ENCODE measurements around the gene TSPO.

The TSPO gene

GRCh38 chr22:43181321-43182076, 30.1 kb downstream of the TSPO start:
- FAIRE-seq = no peak

DNA sequence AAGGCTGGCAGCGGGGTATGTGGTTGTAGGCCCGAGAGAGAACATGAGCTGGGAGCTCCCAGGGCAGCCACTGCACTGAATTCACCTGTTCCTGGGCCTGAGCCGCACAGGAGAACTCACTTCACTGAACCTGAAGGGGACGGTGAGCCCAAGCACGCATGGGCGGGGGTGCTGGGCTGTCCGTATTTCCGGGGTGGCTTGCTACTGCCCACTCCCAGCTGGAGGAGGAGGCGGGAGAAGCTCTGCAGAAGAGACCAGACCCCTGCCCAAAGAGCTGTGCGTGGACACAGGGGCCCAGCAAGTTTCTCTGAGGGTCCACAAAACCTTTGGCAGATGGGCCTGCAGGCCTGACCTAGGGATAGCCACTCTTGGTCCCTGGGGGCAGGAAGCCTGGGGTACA, 30.8 kb downstream of the TSPO start:
- no peak for FAIRE-seq

- FAIRE-seq = no peak
These were observed 31.4 kb downstream of the TSPO start for GRCh38 chr22:43182726-43183125.

DNA sequence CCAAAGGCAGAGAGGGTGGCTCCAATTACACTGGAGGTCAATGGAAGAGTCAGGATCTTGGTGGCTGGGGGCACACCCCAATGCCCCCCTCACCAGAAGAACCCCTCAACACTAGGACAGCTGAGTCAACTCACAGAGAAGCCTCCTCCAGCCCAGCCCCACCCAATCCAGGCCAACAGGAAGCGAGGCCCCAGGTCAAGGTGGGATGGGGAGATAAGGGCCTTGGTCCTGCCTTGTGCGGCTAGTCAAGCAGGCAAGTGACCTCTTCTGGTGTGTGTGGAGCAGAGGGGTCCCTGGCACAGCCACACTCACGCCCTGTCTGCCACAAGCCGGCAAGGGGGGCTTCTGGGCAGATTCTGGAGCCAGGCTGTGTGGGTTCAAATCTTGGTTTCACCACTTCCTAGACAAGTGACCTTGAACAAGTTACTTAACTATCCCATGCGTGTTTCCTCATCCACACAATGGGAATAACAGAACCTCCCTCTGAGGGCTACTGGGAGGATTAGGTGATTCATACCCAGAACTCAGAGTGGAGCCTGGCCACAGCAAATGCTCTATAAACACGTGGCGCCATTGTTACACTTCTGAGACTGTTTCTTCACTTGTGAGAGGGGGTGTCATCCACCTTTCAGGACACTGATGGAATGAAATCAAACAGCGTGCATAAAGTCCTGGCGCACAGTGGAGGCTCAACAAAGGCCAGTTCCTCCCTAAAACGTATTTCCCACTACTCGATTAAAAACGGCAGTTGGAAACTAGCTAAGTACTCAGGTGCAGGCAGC, 32.3 kb downstream of the TSPO start:
- FAIRE-seq = no peak

DNA sequence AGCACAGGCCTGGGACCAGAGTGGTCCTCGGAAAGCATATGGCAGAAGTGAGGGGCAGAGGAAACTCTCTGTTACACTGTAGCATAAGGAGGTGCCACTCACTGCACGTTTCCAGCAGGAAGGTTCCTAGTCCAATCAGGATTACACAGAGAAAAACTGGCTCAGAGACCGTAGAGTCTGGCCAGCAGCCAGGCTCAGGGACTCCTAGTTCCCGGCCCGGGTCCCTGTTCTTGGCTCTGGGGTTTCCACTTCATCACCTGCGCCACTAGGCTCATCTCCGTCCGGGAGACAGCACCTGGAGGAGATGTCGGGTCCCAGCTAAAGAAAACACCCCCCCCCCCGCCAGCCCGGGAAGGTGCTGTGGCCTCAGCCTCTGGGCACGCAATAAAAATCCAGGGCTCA, 34.5 kb downstream of the TSPO start:
- FAIRE-seq = no peak

GRCh38 chr22:43186272-43187170, 35.2 kb downstream of the TSPO start, which contains the start of gene TTLL12:
Gene TTLL12 (minus strand): TSS chr22:43187134. CDS start chr22:43187069, 65 bp downstream.
- FAIRE-seq = no peak

GRCh38 chr22:43187171-43188099, 36.1 kb downstream of the TSPO start:
- FAIRE-seq = no peak

DNA sequence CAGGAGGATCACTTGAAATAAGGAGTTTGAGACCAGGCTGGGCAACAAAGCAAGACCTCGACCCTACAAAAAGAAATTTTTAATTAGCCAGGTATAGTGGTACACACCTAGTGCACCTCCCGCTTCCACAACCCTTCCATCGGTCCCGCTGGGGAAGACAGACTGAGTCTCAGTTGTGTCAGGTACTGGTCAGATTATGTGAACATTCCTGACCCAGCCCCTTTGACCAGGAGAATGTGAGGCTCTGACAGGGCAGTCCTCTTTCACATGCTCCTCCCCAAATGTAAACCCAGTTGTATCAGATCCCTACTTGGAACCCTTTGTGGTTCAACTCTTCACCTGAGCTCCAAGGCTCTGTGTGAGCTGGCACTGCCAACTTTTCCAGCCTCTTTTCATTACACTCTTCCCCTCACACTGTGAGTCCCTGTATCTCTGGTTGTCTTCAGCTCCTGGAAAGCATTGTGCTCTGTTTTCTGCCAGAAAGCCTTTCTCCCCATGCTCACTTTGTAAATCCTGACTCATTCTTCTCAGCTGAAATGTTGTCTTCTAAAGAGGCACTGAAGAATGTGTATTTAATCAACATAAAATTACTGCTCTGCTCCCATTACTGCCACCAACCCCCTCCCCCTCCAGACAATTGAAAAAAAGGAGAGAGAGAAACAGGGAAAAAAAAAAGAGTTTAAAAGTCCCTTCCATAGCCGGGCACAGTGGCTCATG, 37.6 kb downstream of the TSPO start:
- no peak for FAIRE-seq

DNA sequence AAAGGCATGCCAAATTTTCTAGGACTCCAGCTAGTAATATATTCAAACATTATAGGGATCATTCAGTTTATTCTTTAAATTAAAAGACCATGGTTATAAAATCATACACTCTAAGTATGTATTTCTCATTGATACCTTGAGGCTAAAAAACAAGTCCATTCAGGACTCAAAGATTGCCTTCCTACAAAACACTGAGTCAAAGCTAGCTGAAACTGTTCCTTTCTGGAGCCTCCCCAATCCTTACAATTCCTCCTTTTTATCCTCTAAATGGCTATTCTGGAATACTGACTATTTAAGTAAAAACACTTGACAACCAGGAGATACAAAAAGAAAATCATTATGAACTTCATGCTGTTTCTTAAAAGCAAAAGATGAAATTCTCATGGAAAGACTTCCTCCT, 40.5 kb downstream of the TSPO start:
- no peak for FAIRE-seq

GRCh38 chr22:43197271-43197941, 46.0 kb downstream of the TSPO start:
- FAIRE-seq = no peak

GRCh38 chr22:43198126-43198525, 46.8 kb downstream of the TSPO start:
- no peak for FAIRE-seq

- FAIRE-seq = no peak
These were observed 47.6 kb downstream of the TSPO start for GRCh38 chr22:43198936-43199335.

GRCh38 chr22:43199541-43199940, 48.2 kb downstream of the TSPO start:
- FAIRE-seq = no peak

- FAIRE-seq = no peak
These were observed 48.7 kb downstream of the TSPO start for GRCh38 chr22:43200031-43200430.

DNA sequence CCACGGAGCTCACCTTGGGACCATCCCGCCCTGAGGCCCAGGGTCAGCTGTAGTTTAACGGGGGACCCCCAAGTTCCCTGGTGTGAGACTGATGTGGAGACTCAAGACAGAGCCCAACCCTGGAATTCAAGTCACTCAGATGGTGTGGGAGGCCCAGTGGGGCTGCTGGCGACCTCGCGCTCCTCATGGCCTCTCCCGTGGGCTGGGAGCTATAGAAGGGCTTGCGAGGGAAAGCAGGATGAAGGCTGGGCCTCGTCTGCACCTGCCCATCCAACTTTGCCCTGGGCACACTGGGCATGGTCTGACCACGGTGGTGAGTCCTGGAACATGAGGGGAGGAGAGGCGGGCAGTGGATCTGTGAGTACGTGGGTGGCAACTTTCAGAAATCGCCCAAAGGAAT, 49.2 kb downstream of the TSPO start:
- no peak for FAIRE-seq

DNA sequence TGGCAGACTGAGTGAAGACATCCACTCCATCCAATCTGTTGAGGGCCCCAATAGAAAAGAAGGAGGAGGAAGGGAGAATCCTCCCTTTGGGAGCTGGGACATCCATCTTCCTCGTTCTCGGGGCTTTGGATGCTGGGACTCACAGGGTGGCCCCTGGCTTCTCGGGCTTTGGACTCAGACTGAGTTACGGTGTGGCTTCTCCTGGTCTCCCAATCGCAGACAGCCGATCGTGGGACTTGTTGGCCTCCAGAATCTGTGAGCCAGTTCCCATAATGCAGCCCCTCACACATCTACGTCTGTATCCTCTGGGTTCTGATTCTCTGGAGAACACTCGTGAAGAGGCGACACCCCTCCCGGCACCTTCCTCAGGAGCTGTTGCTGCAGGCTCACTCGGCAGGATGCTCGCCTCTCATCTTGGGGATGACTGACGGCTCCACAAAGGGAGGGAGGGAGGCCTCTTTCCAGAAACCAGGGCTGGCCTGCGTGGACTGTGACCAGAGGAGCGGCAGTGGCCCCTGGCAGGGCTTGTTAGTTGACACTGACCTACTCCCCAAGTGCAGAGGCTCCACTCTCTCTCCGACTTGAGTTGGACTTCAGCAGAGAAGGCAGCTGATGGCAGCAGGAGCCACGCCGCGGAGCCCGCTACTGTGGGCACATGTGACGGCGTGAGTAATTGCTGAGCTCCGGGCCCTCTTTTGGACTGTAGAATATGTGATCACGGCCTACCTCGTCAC, 50.3 kb downstream of the TSPO start:
- no peak for FAIRE-seq

DNA sequence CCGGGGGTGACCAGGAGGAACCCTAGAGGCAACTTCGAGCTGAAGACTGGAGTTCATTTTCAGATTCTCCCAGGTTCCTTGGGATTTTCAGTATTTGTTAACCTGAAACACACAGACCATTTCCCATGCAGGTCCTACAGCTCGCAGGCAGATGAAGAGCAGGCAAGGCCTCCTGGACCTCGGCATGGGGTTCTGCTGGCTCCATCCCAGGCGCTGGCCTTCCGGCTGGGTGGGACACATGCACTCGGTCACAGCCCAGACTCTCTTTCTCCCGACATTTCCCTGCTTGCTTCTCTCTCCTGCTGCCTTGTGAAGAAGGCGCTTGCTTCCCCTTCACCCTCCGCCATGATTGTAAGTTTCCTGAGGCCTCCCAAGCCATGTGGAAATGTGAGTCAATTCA, 51.0 kb downstream of the TSPO start:
- no peak for FAIRE-seq

GRCh38 chr22:43202756-43203410, 51.5 kb downstream of the TSPO start:
- no peak for FAIRE-seq

GRCh38 chr22:43203471-43203981, 52.2 kb downstream of the TSPO start:
- FAIRE-seq = no peak
